Stimulated activated CD4-positive, alpha-beta T cell treated with anti-CD3 and anti-CD28 coated beads, Interleukin-15, amount 100 ng/mL, for 48 hours (primary cell): ENCODE results near the gene MAST3.

Experiments used
- DNase-seq, 2 donors: peaks; one replicate each; pipeline ENCODE4 v3.0.0-alpha.2; 2020; ENCODE audit warnings: low read depth in 2 of 2

MAST3 gene

GRCh38 chr19:18159810-18160209, 62.2 kb downstream of the MAST3 start:
- no peak for DNase-seq

DNA sequence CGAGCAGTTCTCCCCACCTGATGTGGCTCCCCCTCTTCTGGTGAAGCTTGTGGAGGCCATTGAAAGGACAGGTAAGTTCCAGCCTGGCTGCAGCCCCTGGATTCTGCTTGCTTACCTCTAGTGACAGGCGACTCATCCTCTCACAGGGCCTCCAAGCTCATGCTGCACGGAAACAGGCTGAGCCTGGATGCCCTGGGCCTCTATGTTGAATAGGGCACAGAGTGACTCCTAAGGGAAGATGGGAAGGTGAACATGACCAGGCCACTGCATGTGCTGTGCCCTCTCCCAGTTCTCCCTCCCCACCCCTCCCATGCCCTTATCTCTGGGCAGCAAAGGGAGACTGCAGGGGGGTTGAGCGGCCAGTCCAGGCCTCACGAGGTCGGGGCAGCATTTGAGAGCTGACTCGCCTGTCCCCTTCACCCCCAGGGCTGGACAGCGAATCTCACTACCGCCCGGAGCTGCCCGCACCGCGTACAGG, 63.0 kb downstream of the MAST3 start:
- no peak for DNase-seq

DNA sequence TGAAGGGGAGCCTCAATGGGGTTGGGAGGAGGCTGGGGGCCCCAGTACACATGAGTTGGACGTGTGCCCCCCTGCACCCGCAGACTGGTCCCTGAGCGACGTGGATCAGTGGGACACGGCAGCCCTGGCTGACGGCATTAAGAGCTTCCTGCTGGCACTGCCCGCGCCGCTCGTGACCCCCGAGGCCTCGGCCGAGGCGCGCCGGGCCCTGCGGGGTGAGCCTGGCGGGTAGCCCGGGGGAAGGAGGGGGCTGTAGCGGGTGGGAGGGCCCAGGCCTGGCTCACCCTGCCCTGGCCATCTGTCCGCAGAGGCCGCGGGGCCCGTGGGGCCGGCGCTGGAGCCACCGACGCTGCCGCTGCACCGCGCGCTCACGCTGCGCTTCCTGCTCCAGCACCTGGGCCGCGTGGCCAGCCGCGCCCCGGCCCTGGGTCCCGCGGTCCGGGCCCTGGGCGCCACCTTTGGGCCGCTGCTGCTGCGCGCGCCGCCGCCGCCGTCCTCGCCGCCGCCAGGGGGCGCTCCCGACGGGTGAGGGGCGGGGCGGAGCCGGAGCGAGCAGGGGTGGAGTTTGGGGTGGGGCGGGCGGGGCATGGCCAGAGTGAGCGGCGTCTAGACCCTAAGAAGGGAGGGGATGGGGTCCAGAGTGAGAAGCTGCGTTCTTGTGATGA, 63.5 kb downstream of the MAST3 start:
- peak; percentile 53 to 73 for DNase-seq

DNA sequence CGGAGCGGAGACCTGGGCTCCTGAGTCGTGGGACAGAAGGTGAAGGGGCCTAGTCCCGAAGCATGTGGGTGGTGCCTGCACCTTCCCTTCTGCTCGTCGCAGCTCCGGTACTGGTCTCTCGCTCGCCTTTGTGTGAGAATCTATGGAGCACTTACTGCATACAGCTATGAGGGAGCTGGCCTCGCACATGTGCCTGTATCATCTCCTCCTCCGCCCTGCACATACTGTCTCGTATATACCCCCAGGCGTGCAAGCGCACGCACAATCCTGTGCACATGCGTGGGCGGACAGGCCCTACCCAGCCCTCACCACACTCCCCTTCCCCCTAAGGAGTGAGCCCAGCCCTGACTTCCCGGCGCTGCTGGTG, 64.0 kb downstream of the MAST3 start:
- DNase-seq = no peak

DNA sequence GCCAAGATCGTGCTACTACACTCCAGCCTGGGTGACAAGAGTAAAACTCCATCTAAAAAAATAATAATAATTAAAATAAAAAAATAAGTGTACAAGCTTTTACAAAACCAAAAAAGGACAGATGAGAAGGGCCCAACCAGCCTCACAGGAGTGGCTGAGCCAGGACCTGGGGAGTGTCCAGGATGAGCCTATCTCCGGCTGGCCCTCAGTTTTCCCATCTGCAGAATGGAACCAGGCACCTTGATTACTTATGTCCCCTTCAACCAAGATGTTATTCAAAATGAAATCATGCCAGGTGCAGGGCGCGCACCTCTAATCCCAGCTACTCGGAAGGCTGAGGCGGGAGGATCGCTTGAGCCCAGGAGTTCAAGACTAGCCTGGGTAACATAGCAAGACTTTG, 66.5 kb downstream of the MAST3 start:
- DNase-seq = no peak

GRCh38 chr19:18165794-18166544, 68.4 kb downstream of the MAST3 start:
- no peak for DNase-seq

DNA sequence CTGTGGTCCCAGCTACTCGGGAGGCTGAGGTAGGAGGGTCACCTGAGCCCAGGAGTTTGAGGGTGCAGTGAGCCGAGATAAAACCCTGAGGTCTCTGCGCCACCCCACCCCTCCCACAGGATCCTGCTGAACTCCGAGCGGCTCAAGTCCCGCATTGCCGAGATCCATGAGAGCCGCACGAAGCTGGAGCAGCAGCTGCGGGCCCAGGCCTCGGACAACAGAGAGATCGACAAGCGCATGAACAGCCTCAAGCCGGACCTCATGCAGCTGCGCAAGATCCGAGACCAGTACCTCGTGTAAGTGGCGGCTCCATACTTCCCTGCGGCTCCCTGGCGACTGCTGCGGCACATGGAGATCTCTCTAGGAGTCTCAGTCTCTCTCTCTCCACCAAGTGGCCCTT, 69.4 kb downstream of the MAST3 start:
- no peak for DNase-seq

GRCh38 chr19:18167975-18168645, 70.5 kb downstream of the MAST3 start:
- peak in 1 of 2 donors; percentile 62 for DNase-seq

- DNase-seq = no peak
Observed at GRCh38 chr19:18168673-18169381, 71.2 kb downstream of the MAST3 start.

- DNase-seq = no peak
Observed at GRCh38 chr19:18170714-18171255, 73.2 kb downstream of the MAST3 start.

DNA sequence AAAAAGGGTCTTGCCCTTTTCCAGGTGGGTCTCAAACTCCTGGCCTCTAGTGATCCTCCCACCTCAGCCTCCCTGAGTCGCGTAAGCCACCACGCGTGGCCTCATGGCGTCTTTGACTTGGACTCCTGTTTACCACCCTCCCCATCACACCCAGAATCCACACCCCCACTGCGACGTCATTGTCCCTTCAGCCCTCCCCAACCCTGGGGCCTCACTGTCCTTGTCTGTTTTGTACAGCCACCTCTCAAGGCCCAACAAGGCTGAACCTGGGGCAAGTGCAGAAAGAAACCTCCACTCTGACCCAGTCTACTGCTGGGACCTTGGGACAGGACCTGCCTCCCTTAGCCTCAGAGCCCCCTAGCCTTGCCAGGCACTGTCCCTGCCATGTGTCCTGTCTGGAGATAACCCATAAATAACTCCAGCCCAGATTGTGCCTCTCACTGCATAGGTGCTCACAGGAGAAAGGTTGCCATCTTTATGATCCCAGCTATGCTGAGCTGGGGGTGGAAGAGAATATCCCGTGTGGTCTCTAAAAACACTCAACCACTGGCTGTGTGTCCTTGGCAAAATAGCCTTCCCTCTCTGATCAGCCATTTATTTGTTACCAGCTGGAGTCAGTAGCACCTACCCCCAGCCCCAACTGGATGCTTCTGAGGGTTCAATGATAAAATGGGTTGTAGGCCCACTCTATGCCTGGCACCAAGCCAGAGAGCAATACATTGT, 74.2 kb downstream of the MAST3 start:
- no peak for DNase-seq

GRCh38 chr19:18172331-18173053, 74.9 kb downstream of the MAST3 start:
- no peak for DNase-seq

- no peak for DNase-seq
Observed at GRCh38 chr19:18173054-18173571, 75.5 kb downstream of the MAST3 start.

- peak in 1 of 2 donors; percentile 64 for DNase-seq
Observed at GRCh38 chr19:18173572-18174288, 76.2 kb downstream of the MAST3 start, which contains the start of gene IFI30. Gene IFI30 (plus strand): TSS chr19:18173813. CDS start chr19:18173842, 29 bp downstream.

- DNase-seq = no peak
Observed at GRCh38 chr19:18174983-18175382, 77.4 kb downstream of the MAST3 start.

DNA sequence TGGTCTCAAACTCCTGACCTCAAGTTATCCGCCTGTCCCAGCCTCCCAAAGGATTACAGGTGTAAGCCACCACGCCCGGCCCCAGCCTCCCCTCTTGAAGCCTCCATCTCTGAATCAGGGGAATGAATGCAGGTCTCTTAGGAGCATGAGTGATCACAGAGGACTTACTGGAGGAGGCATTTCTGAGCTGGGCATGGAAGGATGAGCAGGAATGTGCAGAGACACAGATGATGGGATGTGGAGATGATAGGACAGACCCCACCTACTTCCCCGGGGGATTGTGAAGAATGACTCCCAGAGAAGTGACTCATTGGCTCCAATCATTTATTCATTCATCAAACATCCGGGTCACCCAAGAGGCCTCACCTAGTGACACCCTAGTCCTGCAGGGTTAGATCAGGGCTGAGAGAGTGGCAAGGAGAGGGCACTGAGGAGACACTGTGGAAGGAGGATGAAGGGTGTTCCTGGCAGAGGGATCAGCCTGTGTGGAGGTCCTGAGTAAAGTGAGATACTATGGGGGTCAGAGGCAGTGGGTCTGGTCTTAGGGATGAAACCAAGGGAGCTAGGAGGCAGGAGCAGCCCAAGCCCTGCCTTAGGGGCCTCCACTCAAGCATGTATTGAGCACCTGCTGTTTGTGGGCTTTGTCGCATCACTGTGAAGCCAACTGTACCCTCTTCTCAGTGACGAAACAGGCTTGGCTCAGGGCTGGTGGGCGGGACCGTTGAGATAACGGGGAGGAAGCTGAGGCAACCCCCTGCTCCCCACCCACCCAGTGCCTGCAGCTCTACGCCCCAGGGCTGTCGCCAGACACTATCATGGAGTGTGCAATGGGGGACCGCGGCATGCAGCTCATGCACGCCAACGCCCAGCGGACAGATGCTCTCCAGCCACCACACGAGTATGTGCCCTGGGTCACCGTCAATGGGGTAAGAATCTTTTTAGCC, 79.1 kb downstream of the MAST3 start:
- no peak for DNase-seq

GRCh38 chr19:18179957-18180356, 82.4 kb downstream of the MAST3 start:
- no peak for DNase-seq

DNA sequence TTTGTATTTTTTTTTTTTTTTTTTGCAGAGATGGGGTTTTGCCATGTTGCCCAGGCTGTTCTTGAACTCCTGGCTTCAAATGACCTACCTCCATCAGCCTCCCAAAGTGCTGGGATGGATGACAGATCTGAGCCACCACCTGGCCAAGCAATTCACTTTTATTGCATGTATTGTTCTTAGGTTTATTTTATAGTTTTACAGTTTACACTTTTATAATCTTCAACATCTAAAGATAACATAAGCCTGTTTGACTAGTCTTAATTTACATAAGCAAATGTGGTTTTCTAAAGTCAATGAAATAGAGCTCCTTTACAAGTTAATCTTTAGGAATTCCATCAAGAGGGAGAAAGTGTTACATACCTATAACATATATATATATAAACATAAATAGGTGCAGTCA, 86.0 kb downstream of the MAST3 start:
- DNase-seq = no peak
